Endodermal cell (in vitro differentiated cells): ENCODE results near the gene GTPBP8. TPM values are rescaled to one million over a fixed set of nuclear protein-coding genes. Genes with fewer than 3 reads are reported as not detected.

ENCODE experiments used
- DNase-seq: peaks from one replicate; pipeline ENCODE4 v3.0.0-alpha.2; 2017
- H3K27ac ChIP-seq: 2 replicates; pipeline ENCODE4 v1.5.1; 2013; ENCODE audit warnings: mild to moderate bottlenecking, low read depth, low read length, moderate library complexity
- H3K27me3 ChIP-seq: 2 replicates; pipeline ENCODE4 v1.6.1; 2013; ENCODE audit warnings: mild to moderate bottlenecking, low read length, moderate library complexity; ENCODE audit not compliant: insufficient read depth, control insufficient read depth, poor library complexity, severe bottlenecking
- H3K36me3 ChIP-seq: 2 replicates; pipeline ENCODE4 v1.7.0; 2013; ENCODE audit warnings: mild to moderate bottlenecking, low read length, moderate library complexity; ENCODE audit not compliant: control insufficient read depth, insufficient read depth
- H3K4me1 ChIP-seq: one replicate; pipeline ENCODE4 v1.7.0; 2013; ENCODE audit warnings: low read length; ENCODE audit not compliant: control insufficient read depth, insufficient read depth
- H3K4me3 ChIP-seq: 2 replicates; pipeline ENCODE4 v1.5.1; 2013; ENCODE audit warnings: mild to moderate bottlenecking, low read length, moderate library complexity
- H3K9ac ChIP-seq: 2 replicates; pipeline ENCODE4 v1.6.1; 2013; ENCODE audit warnings: mild to moderate bottlenecking, low read length, moderate library complexity; ENCODE audit not compliant: poor library complexity, severe bottlenecking; ENCODE audit errors: extremely low read depth
- H3K9me3 ChIP-seq: 2 replicates; pipeline ENCODE4 v1.6.1; 2013; ENCODE audit warnings: mild to moderate bottlenecking, low read length, moderate library complexity; ENCODE audit not compliant: control insufficient read depth
- H3K27ac Mint-ChIP-seq: 2 replicates; pipeline ENCODE4 v1.8.0; 2020; ENCODE audit warnings: mixed read lengths
- H3K27me3 Mint-ChIP-seq: 2 replicates; pipeline ENCODE4 v1.8.0; 2021; ENCODE audit warnings: mild to moderate bottlenecking, mixed read lengths; ENCODE audit not compliant: insufficient read depth
- H3K36me3 Mint-ChIP-seq: 2 replicates; pipeline ENCODE4 v1.8.0; 2020; ENCODE audit warnings: low read depth, mixed read lengths
- H3K4me1 Mint-ChIP-seq: 2 replicates; pipeline ENCODE4 v1.8.0; 2020; ENCODE audit warnings: mixed read lengths
- H3K4me3 Mint-ChIP-seq: 2 replicates; pipeline ENCODE4 v1.8.0; 2020; ENCODE audit warnings: mild to moderate bottlenecking, moderate library complexity, mixed read lengths
- H3K9me3 Mint-ChIP-seq: 2 replicates; pipeline ENCODE4 v1.8.0; 2020; ENCODE audit warnings: mild to moderate bottlenecking, mixed read lengths
- CTCF ChIP-seq: fragments of 200-600 bp; sonication (generic); conservative IDR thresholded peaks from 2 replicates; pipeline ENCODE4 v1.5.0; 2021; ENCODE audit warnings: antibody characterized with exemption, mild to moderate bottlenecking
- WGBS, 2 experiments: methylation state at CpG; one replicate each; pipeline versions ENCODE4 v1.1.5 to v1.1.7; 2013; ENCODE audit warnings: missing lambda C conversion rate in 2 of 2, mixed read lengths in 1 of 2; ENCODE audit not compliant: insufficient coverage in 1 of 2, insufficient read length in 1 of 2; 5-methylcytosine and 5-hydroxymethylcytosine counted together
- total RNA-seq, 2 donors: library from RNA; stranded (reverse); fragmentation: NEBNext Ultra II Directional in 1 of 2; extraction: Animal tissue kit (Norgen Biotek cat#: 25700) in 1 of 2; gene quantifications; 2 replicates in 1 of 2; 3 replicates in 1 of 2; pipeline ENCODE4 v1.2.1, GENCODE V29; 2021

Gene GTPBP8
- total RNA-seq, 2 donors from 2014 or later, result 23.9 to 35.5 TPM

DNA sequence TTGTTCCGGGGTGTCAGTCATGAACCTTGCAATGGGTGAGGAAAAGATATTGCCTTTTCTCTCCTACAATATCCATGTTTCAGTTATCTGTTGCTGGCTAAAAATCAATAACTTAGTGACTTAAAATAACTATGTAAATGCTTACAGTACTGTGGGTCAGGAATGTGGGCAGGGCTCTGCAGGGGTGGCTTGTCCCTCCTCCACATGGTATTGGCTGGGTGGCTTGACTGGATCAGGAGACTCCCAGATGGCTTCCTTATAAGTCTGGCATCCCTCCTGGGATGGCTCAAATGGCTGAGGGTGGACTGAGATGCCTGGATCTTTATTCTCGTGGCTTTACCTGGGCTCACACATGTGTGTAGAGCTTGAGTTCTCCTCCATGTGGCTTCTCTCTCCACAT lies 47.5 kb downstream of the GTPBP8 start:
- Mint-ChIP-seq H3K27ac (no peak overlapping the region), H3K36me3 (no peaks in the 10 kb centered on the region), H3K27me3 (peaks cover 1% of the 10 kb centered on the region), H3K9me3 (no peaks in the 10 kb centered on the region), H3K4me3 (no peak overlapping the region), H3K4me1 (no peaks in the 10 kb centered on the region)
- Histone ChIP-seq H3K36me3 (no peaks in the 10 kb centered on the region), H3K27ac (no peak overlapping the region), H3K9me3 (no peaks in the 10 kb centered on the region), H3K4me1 (no peaks in the 10 kb centered on the region), H3K27me3 (no peaks in the 10 kb centered on the region), H3K4me3 (no peak overlapping the region), H3K9ac (no peak overlapping the region)
- peak; percentile 47 for DNase-seq
- no peak for TF ChIP-seq CTCF
- WGBS, 2 experiments, result 100% methylated on average over 1 of the region's 2 CpGs; no CpG with 5 or more reads in 1 of the 2 experiments

DNA sequence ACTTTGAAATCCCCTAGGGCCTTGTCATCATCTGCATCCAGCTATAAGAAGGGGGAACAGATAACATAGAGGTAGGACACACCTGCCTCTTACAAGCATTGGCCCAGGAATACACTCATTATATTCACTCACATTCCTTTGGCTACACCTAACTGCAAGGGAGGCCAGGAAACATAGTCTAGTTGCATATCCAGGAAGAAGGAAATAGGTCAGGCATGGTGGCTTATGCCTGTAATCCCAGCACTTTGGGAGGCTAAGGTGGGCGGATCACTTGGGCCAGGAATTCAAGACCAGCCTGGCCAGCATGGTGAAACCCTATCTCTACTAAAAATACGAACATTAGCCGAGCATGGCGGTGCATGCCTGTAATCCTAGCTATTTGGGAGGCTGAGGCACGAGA lies 48.8 kb downstream of the GTPBP8 start:
- Mint-ChIP-seq H3K27ac (no peak overlapping the region), H3K36me3 (no peaks in the 10 kb centered on the region), H3K9me3 (no peaks in the 10 kb centered on the region), H3K4me1 (no peaks in the 10 kb centered on the region), H3K4me3 (no peak overlapping the region), H3K27me3 (peaks cover 1% of the 10 kb centered on the region)
- Histone ChIP-seq H3K9me3 (peaks cover 6% of the 10 kb centered on the region), H3K27me3 (no peaks in the 10 kb centered on the region), H3K36me3 (no peaks in the 10 kb centered on the region), H3K4me1 (no peaks in the 10 kb centered on the region), H3K27ac (no peak overlapping the region), H3K9ac (no peak overlapping the region), H3K4me3 (no peak overlapping the region)
- 89 to 92% methylated on average over 5 of the region's 5 CpGs for WGBS, 2 experiments
- no peak for DNase-seq
- no peak for TF ChIP-seq CTCF

DNA sequence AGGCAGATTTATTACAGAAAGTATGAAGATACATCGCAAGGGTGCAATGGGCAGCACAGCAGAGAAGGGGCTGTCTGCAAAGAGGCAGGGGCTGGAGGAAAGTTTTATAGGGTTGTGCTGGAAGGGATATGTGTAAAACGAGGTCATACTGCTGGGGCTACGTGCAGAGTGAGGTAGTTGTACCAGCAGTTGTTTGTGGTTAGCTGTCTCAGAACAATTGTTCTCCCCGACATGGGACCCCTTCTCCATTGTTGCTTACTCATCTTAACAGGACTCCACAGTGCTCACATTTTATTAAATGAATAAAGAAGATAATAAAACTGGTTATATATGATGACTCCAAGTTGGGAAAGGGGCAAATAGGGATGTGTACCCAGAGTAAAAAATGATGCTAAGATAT lies 49.4 kb downstream of the GTPBP8 start:
- Mint-ChIP-seq H3K27ac (no peak overlapping the region), H3K27me3 (peaks cover 1% of the 10 kb centered on the region), H3K4me3 (no peak overlapping the region), H3K36me3 (peaks cover 4% of the 10 kb centered on the region), H3K4me1 (no peaks in the 10 kb centered on the region), H3K9me3 (peaks cover 5% of the 10 kb centered on the region)
- no peaks in the 10 kb centered on the region for H3K36me3 ChIP-seq
- no peak overlapping the region for H3K4me3 ChIP-seq
- TF ChIP-seq CTCF, result no peak
- 87 to 100% methylated on average over 1 to 4 of the region's 4 CpGs for WGBS, 2 experiments
- peaks cover 11% of the 10 kb centered on the region for H3K9me3 ChIP-seq
- H3K9ac ChIP-seq, result no peak overlapping the region
- no peak for DNase-seq
- H3K27ac ChIP-seq, result no peak overlapping the region
- no peaks in the 10 kb centered on the region for H3K27me3 ChIP-seq
- H3K4me1 ChIP-seq, result no peaks in the 10 kb centered on the region
